Measurements from ENCODE around the gene FCHO1. TPM values are rescaled to one million over a fixed set of nuclear protein-coding genes. Genes with fewer than 3 reads are reported as not detected.

The FCHO1 gene
- total RNA-seq, 1 donor from 2014 or later = 0.26 TPM

GRCh38 chr19:17802137-17802858, 51.0 kb downstream of the FCHO1 start:
- no peak for DNase-seq (ENCODE audit: low read depth)
- TF ChIP-seq CTCF (IDR thresholded peaks at IDR 0.05; ENCODE audit: insufficient read depth, low read length, severe bottlenecking) = no peak
- Histone ChIP-seq H3K4me3 (ENCODE audit: low read depth, low read length) (no peak overlapping the region), H3K36me3 (ENCODE audit: control insufficient read depth, insufficient read depth, low read length) (no peaks in the 10 kb centered on the region), H3K27me3 (ENCODE audit: control insufficient read depth, insufficient read depth, low read length) (no peaks in the 10 kb centered on the region)
- FAIRE-seq = no peak

- no peaks in the 10 kb centered on the region for H3K36me3 ChIP-seq (ENCODE audit: control insufficient read depth, insufficient read depth, low read length)
- TF ChIP-seq CTCF (IDR thresholded peaks at IDR 0.05; ENCODE audit: insufficient read depth, low read length, severe bottlenecking) = no peak
- FAIRE-seq = no peak
- DNase-seq (ENCODE audit: low read depth) = no peak
- no peak overlapping the region for H3K4me3 ChIP-seq (ENCODE audit: low read depth, low read length)
- no peaks in the 10 kb centered on the region for H3K27me3 ChIP-seq (ENCODE audit: control insufficient read depth, insufficient read depth, low read length)
Measured at GRCh38 chr19:17803264-17803896, 52.1 kb downstream of the FCHO1 start.

- Histone ChIP-seq H3K36me3 (ENCODE audit: control insufficient read depth, insufficient read depth, low read length) (no peaks in the 10 kb centered on the region), H3K27me3 (ENCODE audit: control insufficient read depth, insufficient read depth, low read length) (no peaks in the 10 kb centered on the region), H3K4me3 (ENCODE audit: low read depth, low read length) (no peak overlapping the region)
- DNase-seq (ENCODE audit: low read depth) = no peak
- peak; percentile 64 for FAIRE-seq
- TF ChIP-seq CTCF (IDR thresholded peaks at IDR 0.05; ENCODE audit: insufficient read depth, low read length, severe bottlenecking) = no peak
Measured at GRCh38 chr19:17805427-17805826, 54.1 kb downstream of the FCHO1 start.

GRCh38 chr19:17806945-17807344, 55.7 kb downstream of the FCHO1 start:
- no peak for FAIRE-seq

GRCh38 chr19:17807731-17808316, 56.5 kb downstream of the FCHO1 start:
- FAIRE-seq = no peak
- DNase-seq (ENCODE audit: low read depth) = no peak
- no peaks in the 10 kb centered on the region for H3K27me3 ChIP-seq (ENCODE audit: control insufficient read depth, insufficient read depth, low read length)

More at GRCh38 chr19:17806945-17807344, 55.7 kb downstream of the FCHO1 start:
- H3K36me3 ChIP-seq (ENCODE audit: control insufficient read depth, insufficient read depth, low read length) = no peaks in the 10 kb centered on the region
- H3K27me3 ChIP-seq (ENCODE audit: control insufficient read depth, insufficient read depth, low read length) = no peaks in the 10 kb centered on the region
- no peak for TF ChIP-seq CTCF (IDR thresholded peaks at IDR 0.05; ENCODE audit: insufficient read depth, low read length, severe bottlenecking)
- DNase-seq (ENCODE audit: low read depth) = no peak
- no peak overlapping the region for H3K4me3 ChIP-seq (ENCODE audit: low read depth, low read length)

More at GRCh38 chr19:17807731-17808316, 56.5 kb downstream of the FCHO1 start:
- no peak overlapping the region for H3K4me3 ChIP-seq (ENCODE audit: low read depth, low read length)
- H3K36me3 ChIP-seq (ENCODE audit: control insufficient read depth, insufficient read depth, low read length) = no peaks in the 10 kb centered on the region
- TF ChIP-seq CTCF (IDR thresholded peaks at IDR 0.05; ENCODE audit: insufficient read depth, low read length, severe bottlenecking) = no peak

Data from bronchial epithelial cell (primary cell).